PC-3 (cell line): ENCODE results near the gene CCDC85B. TPM values are rescaled to one million over a fixed set of nuclear protein-coding genes. Genes with fewer than 3 reads are reported as not detected.

Experiments used
- ATAC-seq: fragments of 200-7000 bp; cut with Tn5 transposase; 2 replicates; pipeline ENCODE4 v1.9.1; 2020; ENCODE audit warnings: mild to moderate bottlenecking, moderate library complexity
- BruUV-seq: library from RNA; stranded (reverse); fragments of 400-500 nt; replicated peaks from 2 replicates; lab custom pipeline; 2021; lab: Mats Ljungman, UMichigan
- CTCF ChIA-PET: fragments of 300-600 bp; sonication (Branson Sonifier 250); formaldehyde crosslinking; loops from one replicate; lab custom pipeline; 2022; ENCODE audit warnings: antibody characterized with exemption; lab: Charles Lee
- POLR2A ChIA-PET: fragments of 300-600 bp; sonication (Branson Sonifier 250); formaldehyde crosslinking; loops from one replicate; lab custom pipeline; 2022; ENCODE audit warnings: antibody characterized with exemption; ENCODE audit not compliant: unreplicated experiment; lab: Charles Lee
- DNase-seq: peaks from one replicate; pipeline ENCODE4 v3.0.0-alpha.2; 2015
- H2AFZ ChIP-seq: fragments of 300-600 bp; sonication (generic); 2 replicates; pipeline ENCODE4 v1.6.0; 2016; ENCODE audit warnings: antibody characterized with exemption, low read length
- H3F3A ChIP-seq: fragments of 300-600 bp; sonication (generic); one replicate; pipeline ENCODE4 v1.6.0; 2017; ENCODE audit warnings: antibody characterized with exemption, low read length, control low read depth, mild to moderate bottlenecking; ENCODE audit not compliant: unreplicated experiment
- H3K27ac ChIP-seq: fragments of 300-600 bp; sonication (generic); 2 replicates; pipeline ENCODE4 v1.5.1; 2016; ENCODE audit warnings: mild to moderate bottlenecking, low read length
- H3K27me3 ChIP-seq: fragments of 300-600 bp; sonication (generic); 2 replicates; pipeline ENCODE4 v1.6.1; 2016; ENCODE audit warnings: low read length, mixed read lengths
- H3K36me3 ChIP-seq: fragments of 300-600 bp; sonication (generic); 2 replicates; pipeline ENCODE4 v1.6.1; 2016; ENCODE audit warnings: low read depth, mixed run types, low read length, mixed read lengths
- H3K4me1 ChIP-seq: fragments of 300-600 bp; sonication (generic); 2 replicates; pipeline ENCODE4 v1.5.1; 2016; ENCODE audit warnings: low read length; ENCODE audit not compliant: insufficient read depth
- H3K4me2 ChIP-seq: fragments of 300-600 bp; sonication (generic); 2 replicates; pipeline ENCODE4 v1.6.0; 2016; ENCODE audit warnings: low read length
- H3K4me3 ChIP-seq: fragments of 300-600 bp; sonication (generic); 2 replicates; pipeline ENCODE4 v1.5.1; 2016; ENCODE audit warnings: mild to moderate bottlenecking, low read length, mixed read lengths
- H3K79me2 ChIP-seq: fragments of 300-600 bp; sonication (generic); 2 replicates; pipeline ENCODE4 v1.6.1; 2017; ENCODE audit warnings: low read length, mixed read lengths
- H3K9ac ChIP-seq: fragments of 300-600 bp; sonication (generic); 2 replicates; pipeline ENCODE4 v1.6.0; 2016; ENCODE audit warnings: mild to moderate bottlenecking, low read length
- H3K9me2 ChIP-seq: fragments of 300-600 bp; sonication (generic); replicated peaks from 2 replicates; pipeline ENCODE4 v1.6.1; 2016; ENCODE audit warnings: mixed run types, low read length, mixed read lengths
- H3K9me3 ChIP-seq: fragments of 300-600 bp; sonication (generic); 2 replicates; pipeline ENCODE4 v1.6.1; 2016; ENCODE audit warnings: low read length, mixed read lengths
- H4K20me1 ChIP-seq: fragments of 300-600 bp; sonication (generic); 2 replicates; pipeline ENCODE4 v1.6.1; 2016; ENCODE audit warnings: low read length, mixed read lengths
- CTCF ChIP-seq: fragments of 300-600 bp; sonication (generic); conservative IDR thresholded peaks from 2 replicates; pipeline ENCODE4 v1.5.1; 2017; ENCODE audit warnings: antibody characterized with exemption, low read depth, mild to moderate bottlenecking, low read length
- EZH2 ChIP-seq: fragments of 300-600 bp; sonication (generic); IDR thresholded peaks from one replicate; pipeline ENCODE4 v1.6.1; 2017; ENCODE audit warnings: antibody characterized with exemption, mild to moderate bottlenecking, low read length; ENCODE audit not compliant: unreplicated experiment
- EZH2phosphoT487 ChIP-seq: fragments of 300-600 bp; sonication (generic); IDR thresholded peaks from 2 replicates; pipeline ENCODE4 v1.6.1; 2018; ENCODE audit warnings: mild to moderate bottlenecking, antibody characterized with exemption, low read length, borderline replicate concordance
- intact Hi-C: fragments of 100-400 bp; cut with micrococcal nuclease; formaldehyde crosslinking; loops from 2 replicates; pipeline ENCODE4 v1.9.0; 2023
- total RNA-seq: library from RNA; depleted of rRNA; stranded (reverse); fragments of >200 nt; gene quantifications from 2 replicates; pipeline ENCODE4 v1.2.3, GENCODE V29; 2014; rRNA removed

CCDC85B gene
- total RNA-seq, 1 experiment from 2014 or later, result 207 TPM

GRCh38 chr11:65934014-65934413, 43.5 kb downstream of the CCDC85B start:
- no peak overlapping the region for H3K4me3 ChIP-seq
- no peaks in the 10 kb centered on the region for H3F3A ChIP-seq
- ATAC-seq (no peak), DNase-seq (no peak)
- H3K27me3 ChIP-seq, result no peaks in the 10 kb centered on the region
- H3K9me2 ChIP-seq, result no peaks in the 10 kb centered on the region
- H3K4me1 ChIP-seq, result no peaks in the 10 kb centered on the region
- H2AFZ ChIP-seq, result no peak overlapping the region
- ChIA-PET CTCF (interaction anchor here (0.5 kb wide), 1 partner anchor 46 kb away, joined by 7 read pairs; the partner anchor contains the start of gene FIBP), POLR2A (no interaction called here)
- no peaks in the 10 kb centered on the region for H3K36me3 ChIP-seq
- TF ChIP-seq CTCF (no peak), EZH2phosphoT487 (no peak), EZH2 (no peak)
- H3K4me2 ChIP-seq, result no peak overlapping the region
- H3K9ac ChIP-seq, result no peak overlapping the region
- BruUV-seq, result no TSS peak
- no peak overlapping the region for H3K27ac ChIP-seq
- no peaks in the 10 kb centered on the region for H3K9me3 ChIP-seq
- H4K20me1 ChIP-seq, result no peaks in the 10 kb centered on the region
- no peaks in the 10 kb centered on the region for H3K79me2 ChIP-seq
- intact Hi-C loops, result no loop called here

GRCh38 chr11:65937766-65938165, 47.3 kb downstream of the CCDC85B start:
- TF ChIP-seq CTCF, result no peak
- TF ChIP-seq EZH2, result no peak
- TF ChIP-seq EZH2phosphoT487, result no peak
- ATAC-seq (no peak), DNase-seq (no peak)
- Histone ChIP-seq H3K4me1 (peaks cover 10% of the 10 kb centered on the region; the same call in 1 of the 2 replicates), H3K9me3 (no peaks in the 10 kb centered on the region), H3K9me2 (no peaks in the 10 kb centered on the region), H3K4me3 (no peak overlapping the region), H3K4me2 (no peak overlapping the region), H3K79me2 (no peaks in the 10 kb centered on the region), H3K27me3 (no peaks in the 10 kb centered on the region), H4K20me1 (no peaks in the 10 kb centered on the region), H2AFZ (no peak overlapping the region), H3K27ac (no peak overlapping the region), H3K9ac (no peak overlapping the region), H3K36me3 (no peaks in the 10 kb centered on the region), H3F3A (no peaks in the 10 kb centered on the region)
- no TSS peak for BruUV-seq
- ChIA-PET CTCF (interaction anchor here (0.6 kb wide), 2 partner anchors 14 to 15 kb away, joined by 5 read pairs; no protein-coding TSS in a partner anchor), POLR2A (no interaction called here)
- intact Hi-C loops, result no loop called here

Other genes with a start within 250 kb of the CCDC85B start
- 70.3 and 84.2 TPM in 2 replicates for gene RELA, start 227.8 kb upstream of the CCDC85B start, total RNA-seq
- gene KAT5, start 178.4 kb upstream of the CCDC85B start, total RNA-seq, result 74.9 and 83.9 TPM in 2 replicates
- 96.2 and 172 TPM in 2 replicates for gene RNASEH2C, start 169.9 kb upstream of the CCDC85B start, total RNA-seq
- 24.2 and 31.4 TPM in 2 replicates for gene AP5B1, start 109.7 kb upstream of the CCDC85B start, total RNA-seq
- 17.1 and 18.1 TPM in 2 replicates for gene OVOL1, start 103.6 kb upstream of the CCDC85B start, total RNA-seq
- gene SNX32, start 56.7 kb upstream of the CCDC85B start, total RNA-seq, result not detected in 2 replicates
- gene CFL1, start 32.5 kb upstream of the CCDC85B start, total RNA-seq, result 2,710 and 3,139 TPM in 2 replicates
- gene MUS81, start 30.2 kb upstream of the CCDC85B start, total RNA-seq, result 82.0 and 94.6 TPM in 2 replicates
- gene EFEMP2, start 17.9 kb upstream of the CCDC85B start, total RNA-seq, result 2.6 and 4.5 TPM in 2 replicates
- gene CTSW, start 10.8 kb upstream of the CCDC85B start, total RNA-seq, result 0.11 TPM in 1 of 2 replicates, not detected in the other
- 221 TPM in 2 replicates for gene FIBP, start 2.2 kb upstream of the CCDC85B start, total RNA-seq
- gene FOSL1, start 9.7 kb downstream of the CCDC85B start, total RNA-seq, result 656 and 851 TPM in 2 replicates
- 61.3 and 82.0 TPM in 2 replicates for gene C11orf68, start 28.4 kb downstream of the CCDC85B start, total RNA-seq
- gene DRAP1, start 28.8 kb downstream of the CCDC85B start, total RNA-seq, result 944 and 1,531 TPM in 2 replicates
- gene TSGA10IP, start 54.8 kb downstream of the CCDC85B start, total RNA-seq, result not detected in 2 replicates
- gene SART1, start 71.1 kb downstream of the CCDC85B start, total RNA-seq, result 240 and 267 TPM in 2 replicates
- 70.1 and 77.0 TPM in 2 replicates for gene EIF1AD, start 111.5 kb downstream of the CCDC85B start, total RNA-seq
- gene BANF1, start 111.8 kb downstream of the CCDC85B start, total RNA-seq, result 124 and 131 TPM in 2 replicates
- gene CST6, start 121.3 kb downstream of the CCDC85B start, total RNA-seq, result 74.5 and 84.2 TPM in 2 replicates
- gene CATSPER1, start 135.8 kb downstream of the CCDC85B start, total RNA-seq, result 0.17 and 1.1 TPM in 2 replicates
- not detected in 2 replicates for gene GAL3ST3, start 158.5 kb downstream of the CCDC85B start, total RNA-seq
- 241 and 318 TPM in 2 replicates for gene SF3B2, start 161.7 kb downstream of the CCDC85B start, total RNA-seq
- gene PACS1, start 179.6 kb downstream of the CCDC85B start, total RNA-seq, result 28.7 and 31.5 TPM in 2 replicates